GM12878 (cell line): ENCODE data around the gene ATP5F1B. TPM values are rescaled to one million over a fixed set of nuclear protein-coding genes. Genes with fewer than 3 reads are reported as not detected.

Source experiments
- BHLHE40 ChIP-seq, 2 experiments: fragments of 450-650 bp in 1 of 2; IDR thresholded peaks; 2 replicates each; pipeline ENCODE4 v1.6.1; 2011 to 2017; ENCODE audit warnings: low read depth in 2 of 2, borderline replicate concordance in 1 of 2, improper control_type of control experiment in 1 of 2, low read length in 1 of 2, mild to moderate bottlenecking in 1 of 2
- CBX3 ChIP-seq: fragments of 200-600 bp; sonication (generic); IDR thresholded peaks from 2 replicates; pipeline ENCODE4 v1.6.1; 2016; ENCODE audit warnings: low read depth, borderline replicate concordance
- CEBPB ChIP-seq, 2 experiments: fragments of 150-350 bp in 1 of 2; IDR thresholded peaks; 2 replicates each; pipeline ENCODE4 v1.6.1; 2012 to 2014; ENCODE audit warnings: low read depth in 2 of 2, low read length in 2 of 2, borderline replicate concordance in 1 of 2, inconsistent platforms in 1 of 2
- CREB1 ChIP-seq: IDR thresholded peaks from 2 replicates; pipeline ENCODE4 v1.6.1; 2012; ENCODE audit warnings: low read depth, mild to moderate bottlenecking, inconsistent platforms
- CREM ChIP-seq: IDR thresholded peaks from 2 replicates; pipeline ENCODE4 v1.6.1; 2014; ENCODE audit warnings: antibody characterized with exemption, low read depth
- DPF2 ChIP-seq: fragments of 450-650 bp; IDR thresholded peaks from 2 replicates; pipeline ENCODE4 v1.6.1; 2017; ENCODE audit warnings: mild to moderate bottlenecking
- E2F4 ChIP-seq: IDR thresholded peaks from 2 replicates; pipeline ENCODE4 v1.6.1; 2012; ENCODE audit warnings: low read depth, low read length, improper control_type of control experiment
- EED ChIP-seq: sonication (generic); IDR thresholded peaks from 2 replicates; pipeline ENCODE4 v1.6.1; 2016; ENCODE audit warnings: antibody characterized with exemption, low read depth
- EGR1 ChIP-seq, 2 experiments: IDR thresholded peaks; 1 replicate in 1 of 2; 2 replicates in 1 of 2; pipeline ENCODE4 v1.6.1; 2011 to 2012; ENCODE audit warnings: low read depth in 2 of 2, low read length in 2 of 2, borderline replicate concordance in 1 of 2, mild to moderate bottlenecking in 1 of 2, moderate library complexity in 1 of 2
- HCFC1 ChIP-seq: fragments of 150-350 bp; IDR thresholded peaks from 2 replicates; pipeline ENCODE4 v1.6.1; 2014; ENCODE audit warnings: low read length
- HDAC2 ChIP-seq: fragments of 200-600 bp; sonication (generic); IDR thresholded peaks from 2 replicates; pipeline ENCODE4 v1.6.1; 2017
- HDAC6 ChIP-seq: fragments of 200-600 bp; sonication (generic); IDR thresholded peaks from one replicate; pipeline ENCODE4 v1.8.0; 2017; ENCODE audit warnings: antibody characterized with exemption; ENCODE audit not compliant: unreplicated experiment
- HDGF ChIP-seq: fragments of 450-650 bp; IDR thresholded peaks from 2 replicates; pipeline ENCODE4 v1.6.1; 2016; ENCODE audit warnings: antibody characterized with exemption
- IKZF1 ChIP-seq: fragments of 450-650 bp; conservative IDR thresholded peaks from 2 replicates; pipeline ENCODE4 v1.6.1; 2017; ENCODE audit warnings: antibody characterized with exemption, mild to moderate bottlenecking
- JUNB ChIP-seq: IDR thresholded peaks from 2 replicates; pipeline ENCODE4 v1.6.1; 2016; ENCODE audit warnings: antibody characterized with exemption, mild to moderate bottlenecking
- KAT2A ChIP-seq: conservative IDR thresholded peaks from 2 replicates; pipeline ENCODE4 v1.6.1; 2011; ENCODE audit warnings: low read depth, low read length; ENCODE audit not compliant: control insufficient read depth
- LARP7 ChIP-seq: fragments of 450-650 bp; IDR thresholded peaks from 2 replicates; pipeline ENCODE4 v1.6.1; 2017; ENCODE audit warnings: mild to moderate bottlenecking
- MEF2B ChIP-seq: fragments of 450-650 bp; IDR thresholded peaks from 2 replicates; pipeline ENCODE4 v1.6.1; 2018; ENCODE audit warnings: mild to moderate bottlenecking, moderate library complexity; ENCODE audit not compliant: partially characterized antibody, poor library complexity, severe bottlenecking
- MXI1 ChIP-seq: fragments of 150-350 bp; IDR thresholded peaks from 2 replicates; pipeline ENCODE4 v1.6.1; 2011; ENCODE audit warnings: low read depth, mild to moderate bottlenecking, inconsistent platforms, low read length, improper control_type of control experiment
- NFYA ChIP-seq: IDR thresholded peaks from 2 replicates; pipeline ENCODE4 v1.6.1; 2011; ENCODE audit warnings: low read depth, mild to moderate bottlenecking, low read length, improper control_type of control experiment, borderline replicate concordance
- NR2C2 ChIP-seq: IDR thresholded peaks from 2 replicates; pipeline ENCODE4 v1.6.1; 2011; ENCODE audit warnings: borderline replicate concordance, low read depth; ENCODE audit not compliant: control insufficient read depth, insufficient read length
- POLR2AphosphoS5 ChIP-seq: IDR thresholded peaks from 2 replicates; pipeline ENCODE4 v1.6.1; 2011; ENCODE audit warnings: mild to moderate bottlenecking, low read length, inconsistent platforms
- POU2F2 ChIP-seq: IDR thresholded peaks from 3 replicates; pipeline ENCODE4 v1.6.1; 2011; ENCODE audit warnings: low read depth, mild to moderate bottlenecking, low read length, borderline replicate concordance
- RELA ChIP-seq: fragments of 450-650 bp; IDR thresholded peaks from 2 replicates; pipeline ENCODE4 v1.8.0; 2014; ENCODE audit warnings: borderline replicate concordance; ENCODE audit not compliant: partially characterized antibody
- RUNX3 ChIP-seq: IDR thresholded peaks from 2 replicates; pipeline ENCODE4 v1.6.1; 2012; ENCODE audit warnings: low read length, inconsistent platforms
- SUPT20H ChIP-seq: IDR thresholded peaks from 2 replicates; pipeline ENCODE4 v1.6.1; 2011; ENCODE audit warnings: low read depth, mild to moderate bottlenecking, low read length, moderate library complexity, borderline replicate concordance; ENCODE audit not compliant: control insufficient read depth
- TAF1 ChIP-seq: IDR thresholded peaks from 2 replicates; pipeline ENCODE4 v1.6.1; 2011; ENCODE audit warnings: mild to moderate bottlenecking, low read depth, low read length, borderline replicate concordance
- ZBTB11 ChIP-seq: fragments of 450-650 bp; formaldehyde crosslinking; IDR thresholded peaks from 2 replicates; pipeline ENCODE4 v1.5.0; 2022; ENCODE audit warnings: mild to moderate bottlenecking, missing genetic modification characterization
- ZNF274 ChIP-seq: IDR thresholded peaks from one replicate; pipeline ENCODE4 v1.8.0; 2011; ENCODE audit not compliant: insufficient read length, insufficient read depth
- polyA plus RNA-seq, 11 experiments: library from polyadenylated mRNA; depleted of rRNA in 4 of 11; unstranded in 6 of 11; stranded (reverse) in 5 of 11; fragments of >200 nt; fragmentation: Nextera tagmentation in 4 of 11; fragmentation: Illumina TruSeq in 1 of 11; extraction: Ambion mirVana in 4 of 11; extraction: Trizol in 1 of 11; gene quantifications; 1 replicate in 1 of 11; 2 replicates in 10 of 11; pipeline versions ENCODE4 v1.2.1 to v1.2.3, GENCODE V29; 2011 to 2016; ENCODE audit warnings: inconsistent platforms in 2 of 11, missing spikeins in 2 of 11, low read depth in 1 of 11
- total RNA-seq, 4 experiments: library from RNA; depleted of rRNA in 3 of 4; stranded (reverse); fragments of >200 nt in 3 of 4; fragmentation: Illumina TruSeq in 1 of 4; extraction: Trizol in 1 of 4; gene quantifications; 2 replicates each; pipeline versions ENCODE4 v1.2.1 to v1.2.3, GENCODE V29; 2013 to 2021

Gene ATP5F1B
- total and polyA plus RNA-seq, 10 of the 15 experiments (the other 5 are each of a cell fraction or from before 2014, with no cell fraction given): 671 to 1,908 (median 1,031) TPM

DNA sequence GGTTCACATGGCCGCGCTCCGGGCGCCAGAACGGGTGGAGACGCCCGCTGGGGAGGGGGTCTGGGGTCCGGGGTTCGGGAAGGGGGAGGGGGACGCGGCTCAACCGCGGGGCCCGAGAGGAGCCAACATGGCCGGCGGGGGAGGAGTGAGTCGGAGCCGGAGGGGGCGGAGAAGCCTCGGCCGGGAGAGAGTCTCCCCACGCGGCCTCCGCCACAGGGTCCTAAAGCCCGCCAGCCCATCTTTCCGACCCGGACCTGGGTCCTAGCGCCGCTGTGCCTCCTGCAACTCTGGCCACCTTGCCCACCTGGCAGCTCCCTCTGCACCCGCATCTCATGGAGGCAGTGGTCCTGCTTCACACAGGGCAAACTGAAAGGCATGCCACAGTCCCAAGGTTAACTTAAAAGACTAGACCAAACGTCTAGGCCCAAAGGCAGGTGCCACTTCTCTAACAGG, 15.6 kb downstream of the ATP5F1B start, which contains the start of gene BAZ2A (continued):
- TF ChIP-seq ZBTB11: no peak
- peak; percentile 83 for TF ChIP-seq IKZF1
- peak; percentile 51; the same call in 1 of the 2 replicates for TF ChIP-seq TAF1
- TF ChIP-seq RELA: no peak
- TF ChIP-seq CREM: peak; percentile 88
- no peak for TF ChIP-seq RUNX3
- TF ChIP-seq EED: peak; percentile 71
- TF ChIP-seq HDAC6: no peak
- no peak for TF ChIP-seq CEBPB (IDR thresholded peaks at IDR 0.05; ENCODE audit: borderline replicate concordance in 1 of 2, low read depth in 2 of 2, low read length in 2 of 2)
- no peak for TF ChIP-seq NR2C2
- no peak for TF ChIP-seq POLR2AphosphoS5
- no peak for TF ChIP-seq NFYA
- TF ChIP-seq MXI1: peak; percentile 79
- TF ChIP-seq CBX3: no peak
- TF ChIP-seq CREB1: no peak
- TF ChIP-seq ZNF274: no peak
- peak; percentile 63 for TF ChIP-seq HCFC1
- no peak for TF ChIP-seq MEF2B
- peak; percentile 85; the same call in 2 of the 3 replicates for TF ChIP-seq POU2F2
- peak in 1 of 2 experiments; percentile 98; a peak in 2 of 3 replicates for TF ChIP-seq EGR1 (IDR thresholded peaks at IDR 0.05; ENCODE audit: borderline replicate concordance in 1 of 2, low read depth in 2 of 2, low read length in 2 of 2)
- TF ChIP-seq BHLHE40 (IDR thresholded peaks at IDR 0.05; ENCODE audit: borderline replicate concordance in 1 of 2, low read depth in 2 of 2, low read length in 1 of 2): peak; percentile 64 to 69; a peak in 3 of 4 replicates
- TF ChIP-seq SUPT20H: no peak
- no peak for TF ChIP-seq E2F4
- TF ChIP-seq HDAC2: no peak
- no peak for TF ChIP-seq KAT2A
- no peak for TF ChIP-seq JUNB
- peak; percentile 94 for TF ChIP-seq LARP7
- peak; percentile 77 for TF ChIP-seq DPF2
- TF ChIP-seq HDGF: no peak; the same call in 1 of the 2 replicates
